Measurements from ENCODE around the gene POLR2E.
A peak's percentile ranks its signal among the peaks of the same experiment; 100 is the strongest.

The POLR2E gene

GRCh38 chr19:1098177-1099051 is 3.2 kb upstream of the POLR2E start:
- DNase-seq (ENCODE audit: low read depth in 2 of 2): no peak

GRCh38 chr19:1097810-1098176 is 2.6 kb upstream of the POLR2E start:
- DNase-seq (ENCODE audit: low read depth in 2 of 2): no peak

- no peak for DNase-seq (ENCODE audit: low read depth in 2 of 2)
These were observed 559 bp downstream of the POLR2E start for GRCh38 chr19:1094655-1094977.

GRCh38 chr19:1093811-1094553 is 1.2 kb downstream of the POLR2E start:
- no peak for DNase-seq (ENCODE audit: low read depth in 2 of 2)

GRCh38 chr19:1093330-1093729 is 1.8 kb downstream of the POLR2E start:
- DNase-seq (ENCODE audit: low read depth in 2 of 2): no peak

GRCh38 chr19:1091544-1092175 is 3.5 kb downstream of the POLR2E start:
- DNase-seq (ENCODE audit: low read depth in 2 of 2): no peak

GRCh38 chr19:1090731-1091543 is 4.2 kb downstream of the POLR2E start:
- DNase-seq (ENCODE audit: low read depth in 2 of 2): peak in 1 of 2 donors; percentile 65

- no peak for DNase-seq (ENCODE audit: low read depth in 2 of 2)
These were observed 5.3 kb downstream of the POLR2E start for GRCh38 chr19:1089891-1090290.

GRCh38 chr19:1089126-1089771 is 5.9 kb downstream of the POLR2E start:
- no peak for DNase-seq (ENCODE audit: low read depth in 2 of 2)

GRCh38 chr19:1088416-1089010 is 6.7 kb downstream of the POLR2E start:
- DNase-seq (ENCODE audit: low read depth in 2 of 2): no peak

GRCh38 chr19:1087813-1088415 is 7.3 kb downstream of the POLR2E start:
- DNase-seq (ENCODE audit: low read depth in 2 of 2): no peak

GRCh38 chr19:1086613-1087012 is 8.6 kb downstream of the POLR2E start:
- DNase-seq (ENCODE audit: low read depth in 2 of 2): no peak

GRCh38 chr19:1085676-1086442 is 9.3 kb downstream of the POLR2E start:
- DNase-seq (ENCODE audit: low read depth in 2 of 2): no peak

- no peak for DNase-seq (ENCODE audit: low read depth in 2 of 2)
These were observed 10.0 kb downstream of the POLR2E start for GRCh38 chr19:1085053-1085658.

GRCh38 chr19:1084024-1084868 is 10.9 kb downstream of the POLR2E start:
- no peak for DNase-seq (ENCODE audit: low read depth in 2 of 2)

GRCh38 chr19:1082928-1083816 is 12.0 kb downstream of the POLR2E start:
- DNase-seq (ENCODE audit: low read depth in 2 of 2): no peak

GRCh38 chr19:1082165-1082927 is 12.8 kb downstream of the POLR2E start:
- peak in 1 of 2 donors; percentile 60 for DNase-seq (ENCODE audit: low read depth in 2 of 2)
